ENCODE measurements around the gene COPS9.

COPS9 gene

GRCh38 chr2:240098349-240098748 lies 37.8 kb downstream of the COPS9 start:
- TF ChIP-seq CTCF (conservative IDR thresholded peaks at IDR 0.05; ENCODE audit: low read length) (no peak), EZH2phosphoT487 (IDR thresholded peaks at IDR 0.05; ENCODE audit: borderline replicate concordance) (no peak)
- H3K4me1 ChIP-seq (ENCODE audit: insufficient read depth, low read length, poor library complexity, severe bottlenecking): no peaks in the 10 kb centered on the region
- H3K36me3 ChIP-seq (ENCODE audit: insufficient read depth, low read length): no peaks in the 10 kb centered on the region
- no peaks in the 10 kb centered on the region for H3K79me2 ChIP-seq (ENCODE audit: insufficient read depth, low read length)
- no peaks in the 10 kb centered on the region for H4K20me1 ChIP-seq (ENCODE audit: insufficient read depth, low read length, poor library complexity, severe bottlenecking)
- peaks cover 3% of the 10 kb centered on the region for H3K27me3 ChIP-seq (ENCODE audit: insufficient read depth, low read length, poor library complexity, severe bottlenecking)
- H3K9me2 ChIP-seq (replicated peaks; ENCODE audit: low read depth, low read length): no peaks in the 10 kb centered on the region
- H3K4me3 ChIP-seq (ENCODE audit: low read length, poor library complexity, severe bottlenecking): no peak overlapping the region
- H3K4me2 ChIP-seq (ENCODE audit: low read depth, low read length, poor library complexity, severe bottlenecking): no peak overlapping the region
- H2AFZ ChIP-seq (ENCODE audit: low read length): no peak overlapping the region
- no peak overlapping the region for H3K9ac ChIP-seq (ENCODE audit: low read depth, low read length, poor library complexity, severe bottlenecking)
- no peaks in the 10 kb centered on the region for H3F3A ChIP-seq (ENCODE audit: low read depth)
- peaks cover 11% of the 10 kb centered on the region; the same call in 1 of the 2 replicates for H3K9me3 ChIP-seq (ENCODE audit: insufficient read depth, low read depth, low read length)

- H3K9me2 ChIP-seq (replicated peaks; ENCODE audit: low read depth, low read length): no peaks in the 10 kb centered on the region
- TF ChIP-seq EZH2phosphoT487 (IDR thresholded peaks at IDR 0.05; ENCODE audit: borderline replicate concordance) (no peak), CTCF (conservative IDR thresholded peaks at IDR 0.05; ENCODE audit: low read length) (no peak)
- no peak overlapping the region for H3K9ac ChIP-seq (ENCODE audit: low read depth, low read length, poor library complexity, severe bottlenecking)
Measured at GRCh38 chr2:240095556-240096523, 40.3 kb downstream of the COPS9 start.

GRCh38 chr2:240089306-240089705 lies 46.8 kb downstream of the COPS9 start:
- TF ChIP-seq EZH2phosphoT487 (IDR thresholded peaks at IDR 0.05; ENCODE audit: borderline replicate concordance) (no peak), CTCF (conservative IDR thresholded peaks at IDR 0.05; ENCODE audit: low read length) (no peak)
- H3K4me1 ChIP-seq (ENCODE audit: insufficient read depth, low read length, poor library complexity, severe bottlenecking): no peaks in the 10 kb centered on the region
- no peak overlapping the region for H3K9ac ChIP-seq (ENCODE audit: low read depth, low read length, poor library complexity, severe bottlenecking)
- H3K36me3 ChIP-seq (ENCODE audit: insufficient read depth, low read length): no peaks in the 10 kb centered on the region
- H2AFZ ChIP-seq (ENCODE audit: low read length): no peak overlapping the region
- peaks cover 8% of the 10 kb centered on the region; the same call in 1 of the 2 replicates for H3K9me3 ChIP-seq (ENCODE audit: insufficient read depth, low read depth, low read length)
- H3K4me2 ChIP-seq (ENCODE audit: low read depth, low read length, poor library complexity, severe bottlenecking): no peak overlapping the region
- H3F3A ChIP-seq (ENCODE audit: low read depth): no peaks in the 10 kb centered on the region
- H3K4me3 ChIP-seq (ENCODE audit: low read length, poor library complexity, severe bottlenecking): no peak overlapping the region
- H3K79me2 ChIP-seq (ENCODE audit: insufficient read depth, low read length): no peaks in the 10 kb centered on the region
- no peaks in the 10 kb centered on the region for H3K27me3 ChIP-seq (ENCODE audit: insufficient read depth, low read length, poor library complexity, severe bottlenecking)
- H3K9me2 ChIP-seq (replicated peaks; ENCODE audit: low read depth, low read length): no peaks in the 10 kb centered on the region
- H4K20me1 ChIP-seq (ENCODE audit: insufficient read depth, low read length, poor library complexity, severe bottlenecking): no peaks in the 10 kb centered on the region

More at GRCh38 chr2:240095556-240096523, 40.3 kb downstream of the COPS9 start:
- H3K79me2 ChIP-seq (ENCODE audit: insufficient read depth, low read length): no peaks in the 10 kb centered on the region
- no peaks in the 10 kb centered on the region for H3K4me1 ChIP-seq (ENCODE audit: insufficient read depth, low read length, poor library complexity, severe bottlenecking)
- H3K27me3 ChIP-seq (ENCODE audit: insufficient read depth, low read length, poor library complexity, severe bottlenecking): peaks cover 3% of the 10 kb centered on the region
- H3K4me2 ChIP-seq (ENCODE audit: low read depth, low read length, poor library complexity, severe bottlenecking): no peak overlapping the region
- H3K36me3 ChIP-seq (ENCODE audit: insufficient read depth, low read length): no peaks in the 10 kb centered on the region
- H3F3A ChIP-seq (ENCODE audit: low read depth): no peaks in the 10 kb centered on the region
- H3K9me3 ChIP-seq (ENCODE audit: insufficient read depth, low read depth, low read length): peaks cover 11% of the 10 kb centered on the region; the same call in 1 of the 2 replicates
- no peak overlapping the region for H3K4me3 ChIP-seq (ENCODE audit: low read length, poor library complexity, severe bottlenecking)
- no peak overlapping the region for H2AFZ ChIP-seq (ENCODE audit: low read length)
- no peaks in the 10 kb centered on the region for H4K20me1 ChIP-seq (ENCODE audit: insufficient read depth, low read length, poor library complexity, severe bottlenecking)
